ENCODE data around the gene RAPGEF6. TPM values are rescaled to one million over a fixed set of nuclear protein-coding genes. Genes with fewer than 3 reads are reported as not detected.

The RAPGEF6 gene
- total and polyA plus RNA-seq, 9 of the 15 experiments (the other 6 are each of a cell fraction or from before 2014, with no cell fraction given), result 2.7 to 23.4 (median 12.7) TPM

- no peak for TF ChIP-seq U2AF1 (optimal IDR thresholded peaks at IDR 0.05; ENCODE audit: low read depth, low read length)
- TF ChIP-seq ZNF444 (CRISPR knock-in tag; IDR thresholded peaks at IDR 0.05), result no peak
- no peak for TF ChIP-seq PRPF4 (IDR thresholded peaks at IDR 0.05; ENCODE audit: insufficient read depth, low read depth, low read length, poor library complexity, severe bottlenecking)
- no peak for TF ChIP-seq SP2 (IDR thresholded peaks at IDR 0.05; ENCODE audit: extremely low read depth, low read depth, low read length, poor library complexity, severe bottlenecking)
- TF ChIP-seq TBL1XR1 (IDR thresholded peaks at IDR 0.05; ENCODE audit: low read length in 2 of 2), result no peak
These were observed 93.3 kb downstream of the RAPGEF6 start (continued) for GRCh38 chr5:131541762-131542161.

DNA sequence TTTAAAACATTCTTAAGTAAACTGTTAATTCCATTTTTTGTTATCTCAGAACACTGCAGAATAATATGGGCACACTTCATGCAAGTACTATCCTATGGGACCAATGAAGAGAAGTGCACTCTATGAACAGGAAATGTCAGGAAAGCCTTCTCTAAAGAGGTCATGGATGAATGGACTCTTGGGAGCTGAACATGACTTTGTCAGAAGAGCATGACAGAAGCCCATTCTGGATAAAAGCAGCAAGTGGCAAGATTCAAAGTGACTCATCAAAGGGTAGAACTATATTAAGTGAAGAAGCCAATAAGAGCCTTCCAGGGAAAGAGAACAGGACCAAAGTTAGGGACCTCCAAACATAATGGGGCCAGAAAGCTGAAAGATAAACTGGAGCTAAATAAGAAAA, 94.0 kb downstream of the RAPGEF6 start:
- H3K4me3 ChIP-seq, result no peak overlapping the region
- H2AFZ ChIP-seq (ENCODE audit: low read depth, low read length), result no peak overlapping the region
- H3K27ac ChIP-seq (ENCODE audit: extremely low read depth, low read depth, low read length), result no peak overlapping the region
- no peak for ATAC-seq
- peaks cover 27% of the 10 kb centered on the region for H3K36me3 ChIP-seq (ENCODE audit: control insufficient read depth, insufficient read depth, low read length)
- no peak overlapping the region for H3K4me2 ChIP-seq (ENCODE audit: insufficient read depth, low read length)
- no peaks in the 10 kb centered on the region for H3K9me1 ChIP-seq (ENCODE audit: control insufficient read depth, insufficient read depth, low read length)
- no peaks in the 10 kb centered on the region for H4K20me1 ChIP-seq (replicated peaks; ENCODE audit: control insufficient read depth, insufficient read depth, low read length)
- ChIA-PET POLR2A (interaction anchor here (0.9 to 1.6 kb wide), 2 partner anchors 8 to 24 kb away, joined by 3 to 5 read pairs; no protein-coding TSS in a partner anchor), CTCF (ENCODE audit: low intra/inter-chr PET ratio) (no interaction called here)
- H3K79me2 ChIP-seq (ENCODE audit: control insufficient read depth, insufficient read depth, low read length), result no peaks in the 10 kb centered on the region
- no peak overlapping the region for H3K9ac ChIP-seq (ENCODE audit: insufficient read depth in 1 of 2, low read depth in 2 of 2, low read length in 2 of 2)
- in situ Hi-C loops (cut with MboI), result no loop called here
- H3K27me3 ChIP-seq (ENCODE audit: control insufficient read depth in 2 of 2, insufficient read depth in 2 of 2, low read length in 2 of 2), result no peaks in the 10 kb centered on the region
- H3K9me3 ChIP-seq (replicated peaks; ENCODE audit: control insufficient read depth, insufficient read depth, low read depth, low read length), result no peaks in the 10 kb centered on the region
- no peak for FAIRE-seq
- DNase-seq (ENCODE audit: extremely low read depth in 1 of 4, low spot score in 3 of 4), result no peak
- intact Hi-C loops (cut with micrococcal nuclease), result no loop called here
- no peaks in the 10 kb centered on the region; a peak in 1 of 5 replicates for H3K4me1 ChIP-seq (replicated peaks in 1 of 2; ENCODE audit: control insufficient read depth in 2 of 2, insufficient read depth in 2 of 2, low read length in 2 of 2)
- no TSS peak for BruUV-seq (replicated peaks)
- TF ChIP-seq NR3C1 (CRISPR knock-in tag; IDR thresholded peaks at IDR 0.05), result no peak
- TF ChIP-seq KLF10 (CRISPR knock-in tag; IDR thresholded peaks at IDR 0.05), result no peak
- TF ChIP-seq MIER1 (IDR thresholded peaks at IDR 0.05; ENCODE audit: low read depth), result no peak
- no peak for TF ChIP-seq KLF1 (tag; IDR thresholded peaks at IDR 0.05)
- no peak for TF ChIP-seq SNRNP70 (optimal IDR thresholded peaks at IDR 0.05; ENCODE audit: low read depth, low read length)
- no peak for TF ChIP-seq KDM4B (IDR thresholded peaks at IDR 0.05; ENCODE audit: borderline replicate concordance in 2 of 2, low read depth in 1 of 2)
- no peak for TF ChIP-seq MLLT1 (IDR thresholded peaks at IDR 0.05)
- no peak for TF ChIP-seq HNRNPH1 (optimal IDR thresholded peaks at IDR 0.05; ENCODE audit: low read depth, low read length)
- TF ChIP-seq, protein P1, sequence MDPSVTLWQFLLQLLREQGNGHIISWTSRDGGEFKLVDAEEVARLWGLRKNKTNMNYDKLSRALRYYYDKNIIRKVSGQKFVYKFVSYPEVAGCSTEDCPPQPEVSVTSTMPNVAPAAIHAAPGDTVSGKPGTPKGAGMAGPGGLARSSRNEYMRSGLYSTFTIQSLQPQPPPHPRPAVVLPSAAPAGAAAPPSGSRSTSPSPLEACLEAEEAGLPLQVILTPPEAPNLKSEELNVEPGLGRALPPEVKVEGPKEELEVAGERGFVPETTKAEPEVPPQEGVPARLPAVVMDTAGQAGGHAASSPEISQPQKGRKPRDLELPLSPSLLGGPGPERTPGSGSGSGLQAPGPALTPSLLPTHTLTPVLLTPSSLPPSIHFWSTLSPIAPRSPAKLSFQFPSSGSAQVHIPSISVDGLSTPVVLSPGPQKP (CRISPR knock-in tag; IDR thresholded peaks at IDR 0.05), result no peak
- no peak for TF ChIP-seq POLR2A (conservative IDR thresholded peaks at IDR 0.05)
- no peak for TF ChIP-seq STAT5A (IDR thresholded peaks at IDR 0.05; ENCODE audit: borderline replicate concordance, low read length)
- no peak for TF ChIP-seq ZNF280A (IDR thresholded peaks at IDR 0.05; ENCODE audit: low read depth, partially characterized antibody)
- no peak for TF ChIP-seq CCAR2 (IDR thresholded peaks at IDR 0.05; ENCODE audit: low read depth, low read length)
- no peak for TF ChIP-seq JUND (IDR thresholded peaks at IDR 0.05; ENCODE audit: borderline replicate concordance, low read depth, low read length)
- TF ChIP-seq JUND (tag; IDR thresholded peaks at IDR 0.05; ENCODE audit: borderline replicate concordance, low read depth, low read length), result no peak

Data from K562 (cell line).